Measurements from ENCODE around the gene RAPGEF3.

Gene RAPGEF3

GRCh38 chr12:47776471-47777143 lies 17.9 kb upstream of the RAPGEF3 start:
- no peaks in the 10 kb centered on the region for H3K36me3 ChIP-seq (ENCODE audit: control insufficient read depth, insufficient read depth, low read length)
- no peak for TF ChIP-seq CTCF (IDR thresholded peaks at IDR 0.05; ENCODE audit: insufficient read depth, low read length, poor library complexity, severe bottlenecking)
- no peak overlapping the region for H3K4me3 ChIP-seq (replicated peaks; ENCODE audit: low read depth, low read length)
- DNase-seq (ENCODE audit: extremely low read depth, insufficient read length): no peak
- no peaks in the 10 kb centered on the region for H3K27me3 ChIP-seq (replicated peaks; ENCODE audit: control insufficient read depth, insufficient read depth, low read length)

GRCh38 chr12:47775100-47775911 lies 16.6 kb upstream of the RAPGEF3 start:
- Histone ChIP-seq H3K27me3 (replicated peaks; ENCODE audit: control insufficient read depth, insufficient read depth, low read length) (no peaks in the 10 kb centered on the region), H3K4me3 (replicated peaks; ENCODE audit: low read depth, low read length) (no peak overlapping the region), H3K36me3 (ENCODE audit: control insufficient read depth, insufficient read depth, low read length) (no peaks in the 10 kb centered on the region)
- TF ChIP-seq CTCF (IDR thresholded peaks at IDR 0.05; ENCODE audit: insufficient read depth, low read length, poor library complexity, severe bottlenecking): no peak
- DNase-seq (ENCODE audit: extremely low read depth, insufficient read length): no peak

- H3K4me3 ChIP-seq (replicated peaks; ENCODE audit: low read depth, low read length): no peak overlapping the region
- TF ChIP-seq CTCF (IDR thresholded peaks at IDR 0.05; ENCODE audit: insufficient read depth, low read length, poor library complexity, severe bottlenecking): no peak
- no peaks in the 10 kb centered on the region for H3K27me3 ChIP-seq (replicated peaks; ENCODE audit: control insufficient read depth, insufficient read depth, low read length)
- H3K36me3 ChIP-seq (ENCODE audit: control insufficient read depth, insufficient read depth, low read length): no peaks in the 10 kb centered on the region
- DNase-seq (ENCODE audit: extremely low read depth, insufficient read length): no peak
Measured at GRCh38 chr12:47774663-47775062, 16.0 kb upstream of the RAPGEF3 start.

- Histone ChIP-seq H3K27me3 (replicated peaks; ENCODE audit: control insufficient read depth, insufficient read depth, low read length) (no peaks in the 10 kb centered on the region), H3K4me3 (replicated peaks; ENCODE audit: low read depth, low read length) (peak overlapping the region; percentile 61), H3K36me3 (ENCODE audit: control insufficient read depth, insufficient read depth, low read length) (no peaks in the 10 kb centered on the region)
- no peak for DNase-seq (ENCODE audit: extremely low read depth, insufficient read length)
- TF ChIP-seq CTCF (IDR thresholded peaks at IDR 0.05; ENCODE audit: insufficient read depth, low read length, poor library complexity, severe bottlenecking): no peak
Measured at GRCh38 chr12:47773858-47774580, 15.3 kb upstream of the RAPGEF3 start.

- no peaks in the 10 kb centered on the region; the same call in 1 of the 2 replicates for H3K27me3 ChIP-seq (replicated peaks; ENCODE audit: control insufficient read depth, insufficient read depth, low read length)
- no peaks in the 10 kb centered on the region for H3K36me3 ChIP-seq (ENCODE audit: control insufficient read depth, insufficient read depth, low read length)
- peak; percentile 24 for TF ChIP-seq CTCF (IDR thresholded peaks at IDR 0.05; ENCODE audit: insufficient read depth, low read length, poor library complexity, severe bottlenecking)
- DNase-seq (ENCODE audit: extremely low read depth, insufficient read length): peak; percentile 80
- H3K4me3 ChIP-seq (replicated peaks; ENCODE audit: low read depth, low read length): peak within 1 kb of the TSS; percentile 61
Measured at GRCh38 chr12:47773062-47773857, 14.6 kb upstream of the RAPGEF3 start, which contains the start of gene SLC48A1. TSS of gene SLC48A1 (plus strand) at chr12:47773238. CDS start at chr12:47773305, 67 bp downstream.
